Activated effector memory CD4-positive, alpha-beta T cell treated with anti-CD3 and anti-CD28 coated beads, Interleukin-2, amount 50 U/mL, for 16 hours (primary cell): ENCODE results near the gene SCYL2.
"Not testable (repeated sequence)": the region's sequence is repeated elsewhere in the genome, so short reads cannot be mapped to it uniquely, and the experiment has no call there.

Source experiments
- DNase-seq: peaks from one replicate; pipeline ENCODE4 v3.0.0-alpha.2; 2020

Gene SCYL2, protein sequence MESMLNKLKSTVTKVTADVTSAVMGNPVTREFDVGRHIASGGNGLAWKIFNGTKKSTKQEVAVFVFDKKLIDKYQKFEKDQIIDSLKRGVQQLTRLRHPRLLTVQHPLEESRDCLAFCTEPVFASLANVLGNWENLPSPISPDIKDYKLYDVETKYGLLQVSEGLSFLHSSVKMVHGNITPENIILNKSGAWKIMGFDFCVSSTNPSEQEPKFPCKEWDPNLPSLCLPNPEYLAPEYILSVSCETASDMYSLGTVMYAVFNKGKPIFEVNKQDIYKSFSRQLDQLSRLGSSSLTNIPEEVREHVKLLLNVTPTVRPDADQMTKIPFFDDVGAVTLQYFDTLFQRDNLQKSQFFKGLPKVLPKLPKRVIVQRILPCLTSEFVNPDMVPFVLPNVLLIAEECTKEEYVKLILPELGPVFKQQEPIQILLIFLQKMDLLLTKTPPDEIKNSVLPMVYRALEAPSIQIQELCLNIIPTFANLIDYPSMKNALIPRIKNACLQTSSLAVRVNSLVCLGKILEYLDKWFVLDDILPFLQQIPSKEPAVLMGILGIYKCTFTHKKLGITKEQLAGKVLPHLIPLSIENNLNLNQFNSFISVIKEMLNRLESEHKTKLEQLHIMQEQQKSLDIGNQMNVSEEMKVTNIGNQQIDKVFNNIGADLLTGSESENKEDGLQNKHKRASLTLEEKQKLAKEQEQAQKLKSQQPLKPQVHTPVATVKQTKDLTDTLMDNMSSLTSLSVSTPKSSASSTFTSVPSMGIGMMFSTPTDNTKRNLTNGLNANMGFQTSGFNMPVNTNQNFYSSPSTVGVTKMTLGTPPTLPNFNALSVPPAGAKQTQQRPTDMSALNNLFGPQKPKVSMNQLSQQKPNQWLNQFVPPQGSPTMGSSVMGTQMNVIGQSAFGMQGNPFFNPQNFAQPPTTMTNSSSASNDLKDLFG

DNA sequence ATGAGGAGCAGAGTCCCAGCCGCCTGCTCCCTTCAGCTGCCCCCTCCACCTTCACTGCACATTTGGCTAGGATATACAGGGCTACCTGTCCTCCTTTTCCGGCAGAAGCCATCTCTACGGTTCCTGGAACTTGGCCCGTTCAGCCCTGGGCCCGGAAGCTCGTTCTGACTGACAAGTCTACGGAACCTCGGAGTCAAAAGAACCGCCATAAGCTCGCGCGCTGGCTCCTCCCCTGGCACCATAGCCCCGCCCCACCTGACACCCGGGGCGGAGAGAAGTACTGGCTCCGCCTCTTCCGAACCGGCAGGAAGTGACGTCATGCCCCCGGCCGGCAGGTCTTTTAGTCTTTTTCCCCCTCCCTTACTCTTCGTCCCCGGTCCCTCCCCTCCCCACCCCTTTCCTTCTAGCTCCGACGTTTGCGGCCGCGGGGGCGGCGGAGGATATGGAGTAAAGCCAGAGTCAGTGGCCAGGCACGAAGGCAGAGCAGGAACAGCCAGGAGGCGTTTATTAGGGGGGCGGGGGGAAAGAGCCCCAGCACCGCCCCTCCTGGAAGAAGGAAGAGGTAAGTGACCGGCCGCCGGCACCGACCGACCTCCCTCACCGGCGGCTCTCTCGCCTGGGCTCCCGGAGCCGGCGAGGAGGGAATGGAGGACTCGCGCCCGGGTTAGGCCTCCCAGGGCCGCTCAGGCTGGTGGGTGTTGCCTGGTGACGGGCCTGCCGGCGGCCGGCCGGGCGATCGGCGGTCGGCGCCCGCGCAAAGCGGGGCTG lies at the start of gene SCYL2, which contains the start of gene DEPDC4:
SCYL2 (plus strand) TSS at position 343 of the 768 bp plus-strand sequence. CDS start 15,794 bp downstream, outside the sequence.
DEPDC4 (minus strand) TSS at position 245 of the 768 bp plus-strand sequence; CDS start at position 242, 3 bp downstream.
- peak; percentile 97 for DNase-seq

DNA sequence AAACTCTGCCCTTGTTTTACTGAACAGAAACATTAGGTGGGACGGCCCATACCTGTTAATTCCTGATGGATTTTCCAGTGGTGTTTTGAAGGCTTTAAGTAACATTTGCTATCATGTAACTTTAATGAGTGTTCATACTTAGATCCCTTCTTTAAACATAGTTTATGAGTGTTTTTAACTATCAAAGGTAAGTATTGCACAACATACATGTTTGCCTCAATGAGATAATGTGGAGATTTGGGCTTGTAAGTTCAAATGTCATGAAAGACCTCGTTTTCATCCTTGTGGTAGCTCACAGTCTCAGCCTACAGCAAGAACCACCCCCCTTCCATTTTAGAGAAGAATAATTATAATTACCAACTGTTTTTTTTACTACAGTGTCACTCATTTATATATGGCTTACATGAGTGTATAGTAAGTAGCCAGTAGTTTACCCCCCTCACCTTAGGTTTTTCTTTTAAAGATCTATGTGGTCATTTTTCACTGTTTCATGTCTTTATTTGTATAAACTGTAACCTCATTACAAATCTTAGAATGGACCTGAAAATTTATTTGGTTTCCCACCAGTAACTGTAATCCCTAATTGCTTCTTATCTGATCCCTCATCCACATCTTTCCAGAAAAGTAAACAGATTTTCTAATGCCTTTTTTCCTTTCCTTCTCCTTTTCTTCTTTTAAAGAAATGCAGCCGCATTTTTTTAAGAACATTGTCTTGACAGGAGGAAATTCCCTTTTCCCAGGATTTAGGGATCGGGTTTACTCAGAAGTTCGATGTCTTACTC lies 47.5 kb upstream of the SCYL2 start:
- no peak for DNase-seq

DNA sequence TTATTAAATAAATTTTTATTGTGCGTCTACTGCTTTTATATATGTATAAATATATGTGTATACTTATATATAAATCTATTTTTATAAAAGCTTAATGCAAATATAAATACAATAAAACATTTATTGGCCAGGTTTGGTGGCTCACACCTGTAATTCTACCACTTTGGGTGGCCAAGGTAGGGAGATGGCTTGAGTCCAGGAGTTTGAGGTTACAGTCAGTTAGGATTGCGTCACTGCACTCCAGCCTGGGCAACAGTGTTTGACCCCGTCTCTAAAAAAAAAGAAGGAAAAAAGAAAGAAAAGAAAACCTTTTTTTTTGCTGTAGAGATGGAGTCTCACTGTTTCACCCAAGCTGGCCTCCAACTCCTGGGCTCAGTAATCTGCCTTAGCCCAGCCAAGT lies 45.5 kb upstream of the SCYL2 start:
- no peak for DNase-seq

DNA sequence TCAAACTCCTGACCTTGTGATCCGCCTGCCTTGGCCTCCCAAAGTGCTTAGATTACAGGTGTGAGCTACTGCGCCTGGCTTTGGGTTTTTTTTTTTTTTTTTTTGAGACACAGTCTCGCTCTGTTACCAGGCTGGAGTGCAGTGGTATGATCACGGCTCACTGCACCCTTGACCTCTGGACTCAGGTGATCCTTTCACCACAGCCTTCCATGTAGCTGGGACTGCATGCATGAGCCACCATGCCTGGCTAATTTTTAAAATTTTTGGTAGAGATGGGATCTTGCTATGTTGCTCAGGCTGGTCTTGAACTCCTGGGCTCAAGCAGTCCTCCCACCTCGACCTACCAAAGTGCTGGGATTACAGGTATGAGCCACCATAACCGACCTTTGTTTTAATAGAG lies 44.8 kb upstream of the SCYL2 start:
- not testable (repeated sequence) for DNase-seq

DNA sequence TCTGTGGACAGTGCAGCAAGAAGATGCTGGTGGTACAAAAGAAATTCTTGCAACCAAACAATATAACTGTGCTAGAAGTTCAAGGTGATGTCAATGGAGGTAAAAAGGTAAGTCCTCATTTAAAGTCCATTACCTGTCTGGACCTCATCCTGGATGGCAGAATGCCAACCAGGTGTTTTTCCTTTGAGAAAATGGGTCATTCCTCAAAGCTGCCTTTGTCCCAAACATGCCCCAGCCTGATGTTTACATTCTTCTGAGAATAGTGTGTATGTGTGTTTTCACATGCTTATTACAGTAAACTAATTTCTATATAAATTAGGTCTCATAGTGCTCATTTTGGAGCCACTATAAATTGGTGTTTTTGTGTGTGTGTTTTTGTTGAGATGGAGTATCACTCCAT lies 41.5 kb upstream of the SCYL2 start:
- DNase-seq: no peak

DNA sequence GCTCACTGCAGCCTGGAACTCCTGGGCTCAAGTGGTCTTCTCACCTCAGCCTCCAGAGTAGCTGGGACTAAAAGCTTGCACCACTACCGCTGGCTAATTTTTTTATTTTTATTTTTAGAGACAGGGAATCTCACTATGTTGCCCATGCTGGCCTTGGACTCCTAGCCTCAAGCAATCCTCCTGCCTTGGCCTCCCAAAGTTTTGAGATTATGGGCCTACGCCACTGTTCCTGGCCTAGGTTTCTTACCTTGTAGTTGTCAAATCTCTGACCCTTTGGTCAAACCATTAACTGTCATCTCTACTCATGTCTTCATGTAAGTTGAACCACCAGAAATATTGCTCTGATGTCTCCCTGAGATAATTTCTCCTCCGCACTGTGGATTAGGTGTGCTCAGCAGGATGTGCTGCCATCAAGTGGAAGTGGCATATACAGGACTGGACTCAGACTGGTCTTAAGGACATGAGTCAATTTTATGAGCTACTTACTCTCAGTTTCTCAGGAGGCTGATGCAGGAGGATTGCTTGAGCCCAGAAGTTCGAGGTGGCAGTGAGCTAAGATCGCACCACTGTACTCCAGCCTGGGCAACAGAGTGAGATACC lies 37.8 kb upstream of the SCYL2 start:
- DNase-seq: no peak

DNA sequence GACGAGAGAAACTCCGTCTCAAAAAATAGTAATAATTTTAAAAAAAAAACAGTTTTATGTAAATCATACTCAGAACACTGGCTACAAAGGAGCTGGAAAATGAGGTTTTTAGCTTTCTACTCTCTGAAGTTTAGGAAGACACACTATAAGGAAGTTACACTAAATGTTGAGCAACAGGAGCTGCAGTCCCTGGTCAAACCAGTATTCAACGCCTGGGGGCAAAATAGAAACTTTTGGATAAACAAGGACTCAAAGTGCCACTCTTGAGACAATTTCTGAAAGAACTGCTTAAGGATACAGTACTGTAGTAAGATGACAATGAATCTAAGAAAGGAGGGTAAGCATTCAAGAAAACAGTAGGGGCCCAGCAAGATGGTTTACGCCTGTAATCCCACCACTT lies 37.1 kb upstream of the SCYL2 start:
- DNase-seq: no peak

DNA sequence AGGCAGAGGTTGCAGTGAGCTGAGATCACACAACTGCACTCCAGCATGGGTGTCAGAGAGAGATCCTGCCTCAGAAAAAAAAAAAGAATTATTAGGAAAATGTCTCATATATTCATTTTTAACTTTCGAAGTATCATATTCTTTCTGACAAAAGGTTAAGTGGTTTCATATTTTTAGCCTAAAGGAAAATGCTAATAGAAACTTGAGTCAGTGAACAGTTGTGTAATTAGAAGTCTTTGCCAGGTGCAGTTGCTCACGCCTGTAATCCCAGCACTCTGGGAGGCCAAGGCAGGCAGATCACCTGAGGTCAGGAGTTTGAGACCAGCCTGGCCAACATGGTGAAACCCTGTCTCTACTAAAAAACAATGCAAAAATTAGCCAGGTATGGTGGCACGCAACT lies 35.1 kb upstream of the SCYL2 start:
- DNase-seq: not testable (repeated sequence)

DNA sequence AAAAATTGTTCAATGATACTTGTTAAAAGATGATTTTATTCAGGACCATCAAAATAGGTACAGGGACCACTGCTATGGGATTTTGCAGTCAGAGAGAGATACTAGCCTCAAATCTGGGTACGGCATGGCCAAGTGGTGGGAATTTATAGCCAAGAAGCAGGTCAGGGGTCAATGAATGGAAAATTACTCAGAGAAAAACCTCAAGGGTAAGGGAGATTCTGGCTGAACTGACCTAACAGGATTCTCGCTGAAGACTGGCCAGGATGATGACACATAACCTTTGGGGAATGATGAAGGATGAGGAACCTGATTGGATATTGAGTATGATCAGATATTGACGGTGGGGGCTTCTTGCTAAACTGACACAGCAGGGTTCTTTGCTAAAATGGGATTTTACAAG lies 32.8 kb upstream of the SCYL2 start:
- DNase-seq: no peak

DNA sequence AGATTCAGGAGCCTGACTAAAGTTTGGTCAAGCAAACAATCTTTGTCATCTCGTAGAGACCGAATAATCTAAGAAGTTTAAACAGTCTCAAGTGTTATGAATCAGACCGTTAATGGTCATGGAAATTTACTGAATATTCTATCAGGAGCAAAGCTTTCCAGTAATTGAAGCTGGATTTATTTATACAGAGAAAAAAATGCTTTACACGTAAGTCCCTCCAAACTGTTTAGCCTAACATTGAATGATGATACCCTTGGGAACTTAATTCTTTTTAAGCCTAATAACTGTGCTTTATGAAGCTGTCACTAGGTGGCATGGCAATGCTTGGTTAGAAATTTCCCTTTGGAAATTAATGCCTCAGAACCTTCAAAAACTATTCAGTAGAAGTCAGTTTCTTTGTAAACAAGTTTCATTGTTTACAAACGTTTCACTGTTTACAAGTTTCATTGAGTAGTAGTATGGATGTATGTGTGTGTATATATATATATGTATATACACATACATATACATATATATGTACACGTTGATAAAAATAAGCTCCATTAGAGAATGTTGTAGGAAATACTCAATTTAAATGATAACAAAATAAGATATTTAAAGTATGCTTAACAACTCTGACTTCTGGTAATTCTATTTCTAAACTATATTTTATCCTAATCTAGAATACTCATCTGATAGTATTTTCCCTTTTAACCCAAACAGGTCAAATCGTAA lies 32.2 kb upstream of the SCYL2 start:
- no peak for DNase-seq

DNA sequence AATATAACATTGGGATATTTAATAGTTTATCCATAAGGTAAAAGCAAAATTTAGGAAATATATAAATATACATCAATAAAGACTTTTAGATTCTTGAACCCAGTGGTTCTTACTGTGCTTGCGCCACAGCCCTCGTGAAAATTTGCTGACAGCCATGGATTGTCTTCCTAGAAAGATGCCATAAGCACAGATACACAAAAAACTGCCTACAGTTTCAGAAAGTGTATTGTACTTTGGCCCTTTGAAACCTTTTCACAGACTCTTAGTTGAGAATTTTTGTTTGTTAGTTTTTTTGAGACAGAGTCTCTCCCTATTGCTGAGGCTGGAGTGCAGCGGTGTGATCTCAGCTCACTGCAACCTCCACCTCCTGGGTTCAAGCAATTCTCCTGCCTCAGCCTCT lies 28.2 kb upstream of the SCYL2 start:
- DNase-seq: no peak

DNA sequence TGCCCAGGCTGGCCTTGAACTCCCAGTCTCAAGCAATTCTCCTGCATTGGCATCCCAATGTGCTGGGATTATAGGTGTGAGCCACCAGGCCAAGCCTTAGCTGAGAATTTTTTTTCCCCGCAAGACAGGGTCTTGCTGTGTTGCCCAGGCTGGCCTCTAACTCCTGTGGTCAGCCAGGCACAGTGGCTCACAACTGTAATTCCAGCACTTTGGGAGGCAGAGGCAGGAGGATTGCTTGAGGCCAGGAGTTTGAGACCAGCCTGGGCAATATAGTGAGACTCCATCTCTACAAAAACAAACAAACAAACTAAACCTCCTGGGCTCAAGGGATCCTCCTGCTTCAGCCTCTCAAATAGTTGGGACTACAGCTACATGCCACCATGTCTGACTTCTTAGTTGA lies 27.4 kb upstream of the SCYL2 start:
- no peak for DNase-seq

DNA sequence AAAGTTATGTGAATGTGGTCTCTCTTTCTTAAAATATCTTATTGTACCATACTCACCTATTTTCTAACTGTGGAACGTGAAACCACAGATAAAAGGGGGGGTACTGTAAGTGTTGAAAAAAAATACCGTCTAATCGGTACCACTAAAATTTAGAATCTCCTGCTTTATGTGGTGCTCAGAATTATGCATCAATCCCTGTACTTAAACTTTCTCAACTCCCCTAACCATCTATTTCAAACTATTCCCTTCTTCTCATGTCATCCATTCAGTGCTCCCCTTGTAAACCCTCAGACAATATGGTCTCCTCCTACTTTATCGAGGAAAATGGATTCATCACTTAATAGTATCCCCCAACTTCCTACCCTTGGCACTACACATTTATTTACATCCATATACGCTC lies 23.8 kb upstream of the SCYL2 start:
- no peak for DNase-seq

DNA sequence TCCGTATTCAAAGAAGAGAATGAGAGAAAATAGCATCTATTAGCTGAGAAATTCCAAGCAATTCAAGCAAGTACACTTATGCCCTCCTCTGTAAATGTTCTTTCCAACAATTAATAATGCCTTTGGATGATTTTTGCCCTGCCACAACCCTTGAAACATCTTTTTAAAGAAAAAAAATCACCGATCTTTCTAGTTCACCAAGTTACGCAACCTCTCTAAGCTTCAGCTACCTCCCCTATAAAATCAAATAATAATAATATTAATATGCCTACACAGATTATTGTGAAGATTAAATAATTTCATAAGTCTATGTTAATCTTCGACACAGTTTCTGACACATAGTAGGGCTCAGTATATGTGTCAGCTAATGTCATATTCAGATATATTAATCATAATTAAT lies 19.2 kb upstream of the SCYL2 start:
- DNase-seq: no peak

DNA sequence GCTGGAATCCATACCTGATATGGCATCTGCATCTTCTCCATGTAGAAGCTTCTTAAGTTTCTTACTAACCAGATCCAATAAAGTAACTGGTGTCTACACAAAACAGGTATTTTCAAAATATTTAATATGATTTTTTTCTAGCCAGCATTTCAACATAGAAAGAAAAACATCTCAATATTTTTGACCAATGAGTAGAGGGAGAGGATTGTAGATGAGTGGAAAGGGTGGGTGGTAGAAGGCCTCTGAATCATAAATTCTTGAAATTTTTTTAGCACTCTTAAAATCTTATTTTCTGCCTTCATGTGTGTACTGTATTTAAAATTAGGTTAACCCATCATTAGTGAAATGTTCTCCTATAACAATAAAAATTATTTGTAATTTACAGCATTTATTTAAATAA lies 18.1 kb upstream of the SCYL2 start:
- DNase-seq: no peak

DNA sequence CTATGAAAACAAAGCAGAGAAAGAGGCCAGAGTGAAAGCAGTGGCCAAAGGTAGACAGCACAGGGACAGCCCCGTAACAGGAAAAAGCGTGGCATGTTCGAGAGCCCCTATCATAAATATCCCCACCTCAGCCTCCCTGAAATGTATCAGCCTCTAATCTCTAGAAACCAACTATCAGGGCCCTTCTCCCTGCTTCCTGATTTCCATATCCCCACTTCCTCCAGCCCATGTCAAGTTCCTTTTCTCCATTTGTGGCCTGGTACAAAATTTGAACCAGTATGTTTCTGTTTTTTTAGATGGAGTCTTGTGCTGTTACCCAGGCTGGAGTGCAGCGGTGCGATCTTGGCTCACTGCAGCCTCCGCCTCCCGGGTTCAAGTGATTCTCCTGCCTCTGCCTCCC lies 17.0 kb upstream of the SCYL2 start:
- DNase-seq: no peak

DNA sequence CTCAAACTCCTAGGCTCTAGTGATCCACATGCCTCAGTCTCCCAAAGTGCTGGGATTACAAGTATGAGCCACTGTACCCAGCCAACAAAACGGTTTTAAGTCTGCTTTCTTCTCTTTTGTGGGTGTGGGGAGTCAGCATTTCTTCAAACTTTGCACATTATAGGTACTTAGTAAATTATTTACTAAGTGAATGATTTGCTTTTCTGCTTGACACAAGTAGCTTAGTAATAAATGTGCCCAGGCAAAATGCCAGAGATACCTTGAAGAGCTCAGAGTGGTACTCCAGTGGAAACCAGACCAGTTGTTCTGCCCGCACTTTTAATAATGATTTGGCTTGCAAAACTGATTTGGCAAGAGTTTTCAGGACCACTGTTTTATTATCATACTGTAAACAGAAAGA lies 15.1 kb upstream of the SCYL2 start:
- DNase-seq: no peak

DNA sequence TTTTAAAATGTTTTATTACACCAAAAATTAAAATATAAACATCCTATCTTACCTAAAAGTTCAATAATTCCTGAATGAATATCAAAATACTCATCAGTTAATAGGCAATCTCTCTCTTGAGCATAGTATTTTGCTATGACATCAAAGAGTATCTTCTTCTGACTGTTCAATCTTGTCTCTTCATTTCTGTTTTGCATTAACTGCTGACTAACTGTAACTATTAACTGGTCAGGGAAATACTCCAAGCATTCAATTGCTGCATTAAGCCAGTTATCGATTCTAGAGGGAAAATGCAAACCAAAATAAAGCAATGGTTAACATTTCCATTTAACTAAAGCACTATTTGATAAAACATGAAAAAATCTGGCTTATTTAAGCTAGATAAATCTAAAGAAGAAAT lies 13.5 kb upstream of the SCYL2 start:
- no peak for DNase-seq

DNA sequence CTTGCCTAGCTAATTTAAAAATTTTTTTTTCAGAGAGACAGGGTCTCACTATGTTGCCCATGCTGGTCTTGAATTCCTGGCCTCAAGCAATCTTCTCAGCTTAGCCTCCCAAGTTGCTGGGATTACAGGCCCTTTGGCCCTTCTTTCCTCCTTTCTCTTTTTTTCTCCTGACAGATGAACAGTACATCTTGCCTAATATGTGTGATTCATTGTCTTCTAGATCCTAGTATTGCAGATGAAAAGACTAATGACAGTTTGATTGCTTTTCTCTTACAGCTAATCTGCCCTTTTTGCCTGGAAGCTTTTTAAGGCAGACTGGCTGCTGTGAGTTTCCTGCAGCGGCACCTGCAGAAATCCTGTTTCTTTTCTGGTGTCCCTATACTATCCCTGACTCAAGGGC lies 12.1 kb upstream of the SCYL2 start:
- no peak for DNase-seq

DNA sequence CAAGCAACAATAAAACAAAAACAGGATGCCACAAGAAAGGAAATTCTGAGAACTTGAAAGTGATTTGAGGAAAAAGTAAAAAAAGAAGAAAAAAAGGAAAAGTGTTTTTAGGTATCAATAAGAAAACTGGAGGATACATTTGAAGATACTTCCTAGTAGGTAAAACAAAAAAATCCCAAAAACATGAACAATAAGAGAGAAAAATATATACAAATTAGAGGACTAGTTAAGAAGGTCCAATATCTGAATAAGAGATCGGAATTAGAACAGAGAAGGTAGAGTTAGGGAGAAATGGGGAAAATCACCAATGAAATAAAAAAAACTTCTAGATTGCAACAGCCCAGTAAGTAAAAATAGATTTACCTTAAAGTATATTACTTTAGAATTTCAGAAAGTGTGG lies 8.8 kb upstream of the SCYL2 start:
- DNase-seq: no peak

DNA sequence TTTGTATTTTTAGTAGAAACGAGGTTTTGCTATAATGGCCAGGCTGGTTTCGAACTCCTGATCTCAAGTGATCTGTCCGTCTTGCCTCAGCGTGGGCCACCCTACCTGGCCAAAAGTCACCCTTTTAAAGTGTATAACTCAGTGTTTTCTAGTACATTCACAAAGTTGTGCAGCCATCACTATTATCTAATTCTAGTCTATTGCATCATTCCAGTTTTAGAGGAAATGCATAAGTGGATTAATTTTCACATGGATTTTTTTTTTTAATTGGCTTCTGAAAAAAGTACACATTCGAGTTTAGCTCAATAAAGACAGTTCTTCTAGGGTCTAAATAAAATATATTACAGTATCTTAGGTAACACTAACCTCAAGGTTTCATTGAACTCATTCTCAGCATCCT lies 3.8 kb upstream of the SCYL2 start:
- DNase-seq: no peak
